NT2/D1 (cell line): ENCODE data around the gene SPINDOC.

Experiments
- SUZ12 ChIP-seq: IDR thresholded peaks from 2 replicates; pipeline ENCODE4 v1.6.1; 2011; ENCODE audit not compliant: insufficient read length, insufficient read depth; ENCODE audit errors: extremely low read depth
- YY1 ChIP-seq: IDR thresholded peaks from 2 replicates; pipeline ENCODE4 v1.6.1; 2011; ENCODE audit not compliant: insufficient read length, insufficient read depth

GRCh38 chr11:63841554-63841953 is 28.3 kb downstream of the SPINDOC start:
- TF ChIP-seq SUZ12 (no peak), YY1 (no peak)
